Heart left ventricle (tissue), 16 donors: ENCODE measurements around the gene SAC3D1. TPM values are rescaled to one million over a fixed set of nuclear protein-coding genes. Genes with fewer than 3 reads are reported as not detected.

Experiments used
- ATAC-seq, 4 donors: fragments of 200-7000 bp; cut with Tn5 transposase; one replicate each; pipeline ENCODE4 v1.9.1; 2020 to 2022; ENCODE audit warnings: moderate library complexity in 4 of 4, mild to moderate bottlenecking in 3 of 4, moderate number of reproducible peaks in 1 of 4
- DNase-seq, 5 donors: peaks; one replicate each; pipeline ENCODE4 v3.0.0-alpha.2; 2020
- H3K27ac ChIP-seq, 12 donors: fragments of 200-600 bp; sonication (generic) in 4 of 12; one replicate each; pipeline versions ENCODE4 v1.5.0 to v1.8.0; 2016 to 2022; ENCODE audit warnings: mild to moderate bottlenecking in 2 of 12
- H3K27me3 ChIP-seq, 9 donors: fragments of 200-600 bp; sonication (generic) in 2 of 9; one replicate each; pipeline versions ENCODE4 v1.5.1 to v1.8.0; 2016 to 2022; ENCODE audit warnings: mild to moderate bottlenecking in 3 of 9
- H3K36me3 ChIP-seq, 9 donors: fragments of 200-600 bp; sonication (generic) in 2 of 9; one replicate each; pipeline versions ENCODE4 v1.5.0 to v1.8.0; 2018 to 2022; ENCODE audit warnings: mild to moderate bottlenecking in 2 of 9
- H3K4me1 ChIP-seq, 12 donors: fragments of 200-600 bp; sonication (generic) in 4 of 12; one replicate each; pipeline versions ENCODE4 v1.5.0 to v1.8.0; 2016 to 2022; ENCODE audit warnings: mild to moderate bottlenecking in 3 of 12
- H3K4me3 ChIP-seq, 12 donors: fragments of 200-600 bp; sonication (generic) in 4 of 12; one replicate each; pipeline versions ENCODE4 v1.5.0 to v1.8.0; 2017 to 2022; ENCODE audit warnings: mild to moderate bottlenecking in 9 of 12, moderate library complexity in 4 of 12
- H3K9me3 ChIP-seq, 12 donors: fragments of 200-600 bp; sonication (generic) in 4 of 12; one replicate each; pipeline versions ENCODE4 v1.5.0 to v1.8.0; 2016 to 2022; ENCODE audit warnings: mild to moderate bottlenecking in 1 of 12
- POLR2A ChIP-seq, 2 donors: fragments of 450-650 bp; IDR thresholded peaks; one replicate each; pipeline ENCODE4 v1.6.1; 2017; ENCODE audit warnings: antibody characterized with exemption in 2 of 2, mild to moderate bottlenecking in 2 of 2, moderate library complexity in 2 of 2
- WGBS, 4 donors: extraction: QIAGEN DNeasy Blood & Tissue Kit in 2 of 4; methylation state at CpG; one replicate each; pipeline versions ENCODE4 v1.1.5 to v1.1.7; 2013 to 2018; 5-methylcytosine and 5-hydroxymethylcytosine counted together
- intact Hi-C, 10 donors: fragments of 100-400 bp; cut with DNase I; formaldehyde crosslinking; loops; one replicate each; pipeline versions ENCODE4 v1.11.1 to v1.14.2; 2022
- microRNA-seq, 4 donors: library from miRNA; unstranded; fragments of <30 nt; microRNA quantifications; one replicate each; pipeline versions ENCODE4 to v1.2.0, GENCODE V29; 2017 to 2020
- polyA plus RNA-seq, 2 donors: library from polyadenylated mRNA; stranded (reverse); fragments of 200-250 nt; gene quantifications; one replicate each; pipeline ENCODE4 v1.2.3, GENCODE V29; 2013
- total RNA-seq, 9 donors: library from RNA; depleted of rRNA in 2 of 9; stranded (reverse); fragments of >200 nt in 2 of 9; fragmentation: NEBNext Ultra II Directional in 3 of 9; extraction: Animal tissue kit (Norgen Biotek cat#: 25700) in 3 of 9; gene quantifications; one replicate each; pipeline versions ENCODE4 v1.1.0 to v1.2.4, GENCODE V29; 2016 to 2023
- TF ChIP-seq, protein P1 (sequence below), 12 donors: fragments of 200-600 bp; sonication (generic) in 4 of 12; IDR thresholded peaks; one replicate each; pipeline versions ENCODE4 v1.5.0 to v1.8.0; 2018 to 2022; ENCODE audit warnings: antibody characterized with exemption in 12 of 12, mild to moderate bottlenecking in 5 of 12
- donor health status: ischemic (EF 13 %, LVEDD 7.1; RV severe dilation, severe dysfunction).
- donor health status: healthy with polysubstance abuse.
- donor health status: DM: no; HTN: yes; CAD: no.
- donor health status: DM: no; HTN: no; CAD: no.
- donor health status: ischemic (EF 25% LVEDD 6.9; RV normal size, moderate dysfunction).
- donor health status: ischemic (EF 25% LVEDD 5.7; RV mildly dilated, moderate dysfunction).
- donor health status: healthy.
- donor health status: DM: yes; HTN: yes; CAD: no.
- donor health status: ischemic (EF 35%, LVEDD 5.7; RV mildly dilated, moderate dysfunction).
- donor health status: nonischemic (EF 11% LVEDD 7.7; RV severe dilation, severe dysfunction).
- donor health status: DM: yes; HTN: yes; CAD: no.
- donor health status: PGD.
- donor health status: ischemic (EF 29% LVEDD 5.4; RV normal size, mild dysfunction).
- donor health status: nonischemic (EF 23%, LVEDD 6.1; RV moderate dilation, normal function).

SAC3D1 gene
- total and polyA plus RNA-seq, 11 donors: 4.3 to 14.6 (median 6.2) TPM

DNA sequence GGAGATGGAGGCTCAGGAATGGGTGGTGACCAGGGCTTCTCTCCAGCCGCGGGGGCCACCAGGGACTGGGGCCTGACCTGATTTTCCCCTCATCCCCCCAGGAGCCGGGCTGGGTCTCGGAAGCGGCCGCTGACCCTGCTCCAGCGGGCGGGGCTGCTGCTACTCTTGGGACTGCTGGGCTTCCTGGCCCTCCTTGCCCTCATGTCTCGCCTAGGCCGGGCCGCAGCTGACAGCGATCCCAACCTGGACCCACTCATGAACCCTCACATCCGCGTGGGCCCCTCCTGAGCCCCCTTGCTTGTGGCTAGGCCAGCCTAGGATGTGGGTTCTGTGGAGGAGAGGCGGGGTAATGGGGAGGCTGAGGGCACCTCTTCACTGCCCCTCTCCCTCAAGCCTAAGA is 46.8 kb downstream of the SAC3D1 start:
- intact Hi-C loops: loop anchor here in 2 of 10 donors (10.0 kb wide), 1 partner anchor 73 kb away; the partner anchor contains the start of gene ARL2 (in 2 of the 2)
- DNase-seq (no peak), ATAC-seq (no peak)
- H3K27me3 ChIP-seq: no peaks in the 10 kb centered on the region
- H3K27ac ChIP-seq: no peak overlapping the region
- peaks cover 4 to 26% (median 16%) of the 10 kb centered on the region in 12 donors for H3K4me1 ChIP-seq
- 88 to 91% (median 89%) methylated on average over 5 to 15 of the region's 15 CpGs for WGBS, 4 donors
- H3K36me3 ChIP-seq: peaks cover 0 to 51% (median 42%) of the 10 kb centered on the region in 9 donors
- no peak overlapping the region for H3K4me3 ChIP-seq
- TF ChIP-seq, protein P1, sequence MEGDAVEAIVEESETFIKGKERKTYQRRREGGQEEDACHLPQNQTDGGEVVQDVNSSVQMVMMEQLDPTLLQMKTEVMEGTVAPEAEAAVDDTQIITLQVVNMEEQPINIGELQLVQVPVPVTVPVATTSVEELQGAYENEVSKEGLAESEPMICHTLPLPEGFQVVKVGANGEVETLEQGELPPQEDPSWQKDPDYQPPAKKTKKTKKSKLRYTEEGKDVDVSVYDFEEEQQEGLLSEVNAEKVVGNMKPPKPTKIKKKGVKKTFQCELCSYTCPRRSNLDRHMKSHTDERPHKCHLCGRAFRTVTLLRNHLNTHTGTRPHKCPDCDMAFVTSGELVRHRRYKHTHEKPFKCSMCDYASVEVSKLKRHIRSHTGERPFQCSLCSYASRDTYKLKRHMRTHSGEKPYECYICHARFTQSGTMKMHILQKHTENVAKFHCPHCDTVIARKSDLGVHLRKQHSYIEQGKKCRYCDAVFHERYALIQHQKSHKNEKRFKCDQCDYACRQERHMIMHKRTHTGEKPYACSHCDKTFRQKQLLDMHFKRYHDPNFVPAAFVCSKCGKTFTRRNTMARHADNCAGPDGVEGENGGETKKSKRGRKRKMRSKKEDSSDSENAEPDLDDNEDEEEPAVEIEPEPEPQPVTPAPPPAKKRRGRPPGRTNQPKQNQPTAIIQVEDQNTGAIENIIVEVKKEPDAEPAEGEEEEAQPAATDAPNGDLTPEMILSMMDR (IDR thresholded peaks at IDR 0.05): no peak
- no peak for TF ChIP-seq POLR2A (IDR thresholded peaks at IDR 0.05)
- no peaks in the 10 kb centered on the region for H3K9me3 ChIP-seq

DNA sequence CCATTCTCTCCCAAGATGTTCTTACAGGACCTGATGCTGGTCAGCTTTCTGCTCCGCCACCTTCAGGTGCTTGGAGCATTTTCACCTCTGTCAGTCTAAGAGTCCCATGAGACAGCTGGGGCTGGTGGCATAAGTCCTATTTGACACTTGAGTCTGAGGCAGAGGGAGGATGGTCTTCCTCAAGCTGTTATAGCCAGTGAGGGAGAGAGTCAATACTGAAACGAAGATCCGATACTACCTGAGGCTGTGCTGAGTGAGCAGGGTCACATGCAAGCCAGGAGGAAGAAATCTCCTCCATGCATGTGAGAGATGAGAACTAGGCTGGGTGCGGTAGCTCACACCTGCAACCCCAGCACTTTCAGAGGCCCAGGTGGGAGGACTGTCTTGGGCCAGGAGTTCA is 48.6 kb downstream of the SAC3D1 start:
- Histone ChIP-seq H3K4me1 (peaks cover 3 to 15% (median 10%) of the 10 kb centered on the region in 12 donors), H3K27me3 (no peaks in the 10 kb centered on the region), H3K9me3 (no peaks in the 10 kb centered on the region), H3K27ac (no peak overlapping the region), H3K4me3 (no peak overlapping the region), H3K36me3 (peaks cover 0 to 51% (median 42%) of the 10 kb centered on the region in 9 donors)
- intact Hi-C loops: loop anchor here in 2 of 10 donors (10.0 kb wide), 1 partner anchor 75 kb away; the partner anchor contains the start of gene ARL2 (in 2 of the 2)
- no peak for ATAC-seq
- DNase-seq: no peak
- TF ChIP-seq, protein P1 (IDR thresholded peaks at IDR 0.05): no peak
- no peak for TF ChIP-seq POLR2A (IDR thresholded peaks at IDR 0.05)
- WGBS, 4 donors: 91 to 98% (median 95%) methylated on average over 4 of the region's 4 CpGs

DNA sequence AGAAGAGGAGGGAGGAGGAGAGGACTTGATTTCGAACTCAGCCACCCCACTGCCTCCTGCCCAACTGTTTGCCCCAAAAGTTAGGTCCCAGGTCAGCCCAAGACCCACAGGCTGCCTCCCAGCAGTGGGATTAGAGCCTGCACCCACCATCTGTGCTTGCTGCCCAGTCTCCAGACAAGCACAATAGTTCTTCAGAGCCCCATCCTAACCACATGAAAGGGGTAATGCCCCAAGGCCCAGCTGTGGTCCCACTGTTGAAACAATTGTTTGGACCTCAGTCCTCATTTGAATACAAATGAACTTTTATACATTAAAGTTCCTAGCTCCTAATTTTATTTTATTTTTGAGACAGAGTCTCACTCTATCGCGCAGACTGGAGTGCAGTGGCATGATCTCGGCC is 49.6 kb downstream of the SAC3D1 start:
- intact Hi-C loops: no loop called here
- H3K4me1 ChIP-seq: peaks cover 0 to 7% (median 2%) of the 10 kb centered on the region in 12 donors
- H3K36me3 ChIP-seq: peaks cover 0 to 45% (median 38%) of the 10 kb centered on the region in 9 donors
- H3K9me3 ChIP-seq: no peaks in the 10 kb centered on the region
- WGBS, 4 donors: 96 to 99% (median 97%) methylated on average over 4 of the region's 4 CpGs
- TF ChIP-seq POLR2A (IDR thresholded peaks at IDR 0.05): no peak
- TF ChIP-seq, protein P1 (IDR thresholded peaks at IDR 0.05): no peak
- DNase-seq: no peak
- H3K27ac ChIP-seq: no peak overlapping the region
- H3K27me3 ChIP-seq: no peaks in the 10 kb centered on the region
- ATAC-seq: no peak
- H3K4me3 ChIP-seq: no peak overlapping the region

Small RNA genes within 50 kb of the gene (microRNA-seq; reads per million reads assigned to microRNA genes)
- 0 to 2.3 (median 1.3) reads per million in 4 donors for gene MIR6879

Other genes with a start within 250 kb of the SAC3D1 start
- 10 to 100 TPM in 3 of 9 donors, 1 to 10 TPM in 6; 7.0 to 27.5 (median 8.6) TPM for gene MAP4K2, start 238.0 kb upstream of the SAC3D1 start, total RNA-seq
- 1 to 10 TPM; 7.8 to 9.5 TPM for gene MAP4K2, start 238.0 kb upstream of the SAC3D1 start, polyA plus RNA-seq
- gene MEN1, start 230.7 kb upstream of the SAC3D1 start, total RNA-seq: 10 to 100 TPM in 4 of 9 donors, 1 to 10 TPM in 5; 6.6 to 15.0 (median 9.0) TPM
- gene MEN1, start 230.7 kb upstream of the SAC3D1 start, polyA plus RNA-seq: 10 to 100 TPM in 1 of 2 donors, 1 to 10 TPM in 1; 7.2 to 15.2 TPM
- gene CDC42BPG, start 196.6 kb upstream of the SAC3D1 start, total RNA-seq: under 1 TPM in 8 of 9 donors, not detected in 1; 0.12 to 0.50 (median 0.26) TPM
- gene CDC42BPG, start 196.6 kb upstream of the SAC3D1 start, polyA plus RNA-seq: under 1 TPM; 0.12 to 0.15 TPM
- gene EHD1, start 162.6 kb upstream of the SAC3D1 start, total RNA-seq: 100 to 1,000 TPM in 1 of 9 donors, 10 to 100 TPM in 8; 38.2 to 102 (median 58.2) TPM
- 10 to 100 TPM; 27.9 to 50.4 TPM for gene EHD1, start 162.6 kb upstream of the SAC3D1 start, polyA plus RNA-seq
- gene ATG2A, start 124.0 kb upstream of the SAC3D1 start, total RNA-seq: 10 to 100 TPM; 11.4 to 38.5 (median 18.4) TPM
- gene ATG2A, start 124.0 kb upstream of the SAC3D1 start, polyA plus RNA-seq: 10 to 100 TPM; 12.8 to 16.1 TPM
- gene PPP2R5B, start 116.5 kb upstream of the SAC3D1 start, total RNA-seq: 10 to 100 TPM; 17.5 to 32.5 (median 22.3) TPM
- 10 to 100 TPM; 27.1 to 34.3 TPM for gene PPP2R5B, start 116.5 kb upstream of the SAC3D1 start, polyA plus RNA-seq
- under 1 TPM in 1 of 9 donors, not detected in 8; 0.48 TPM for gene GPHA2, start 105.3 kb upstream of the SAC3D1 start, total RNA-seq
- not detected for gene GPHA2, start 105.3 kb upstream of the SAC3D1 start, polyA plus RNA-seq
- not detected for gene MAJIN, start 69.1 kb upstream of the SAC3D1 start, total RNA-seq
- gene MAJIN, start 69.1 kb upstream of the SAC3D1 start, polyA plus RNA-seq: not detected
- gene BATF2, start 44.2 kb upstream of the SAC3D1 start, total RNA-seq: 10 to 100 TPM in 1 of 9 donors, 1 to 10 TPM in 7, under 1 TPM in 1; 0.87 to 33.4 (median 1.5) TPM
- gene BATF2, start 44.2 kb upstream of the SAC3D1 start, polyA plus RNA-seq: 1 to 10 TPM; 1.6 to 2.0 TPM
- gene ARL2, start 27.1 kb upstream of the SAC3D1 start, total RNA-seq: 100 to 1,000 TPM in 7 of 9 donors, 10 to 100 TPM in 2; 90.3 to 241 (median 116) TPM
- 100 to 1,000 TPM; 126 to 158 TPM for gene ARL2, start 27.1 kb upstream of the SAC3D1 start, polyA plus RNA-seq
- gene SNX15, start 13.8 kb upstream of the SAC3D1 start, total RNA-seq: 10 to 100 TPM; 12.7 to 33.0 (median 17.9) TPM
- 10 to 100 TPM; 14.8 to 29.5 TPM for gene SNX15, start 13.8 kb upstream of the SAC3D1 start, polyA plus RNA-seq
- 1 to 10 TPM; 2.6 to 7.4 (median 3.4) TPM for gene NAALADL1, start 17.3 kb downstream of the SAC3D1 start, total RNA-seq
- 1 to 10 TPM; 2.7 to 7.4 TPM for gene NAALADL1, start 17.3 kb downstream of the SAC3D1 start, polyA plus RNA-seq
- 10 to 100 TPM in 1 of 9 donors, 1 to 10 TPM in 2, under 1 TPM in 6; 0.42 to 11.6 (median 0.81) TPM for gene CDCA5, start 42.8 kb downstream of the SAC3D1 start, total RNA-seq
- gene CDCA5, start 42.8 kb downstream of the SAC3D1 start, polyA plus RNA-seq: under 1 TPM; 0.38 to 0.83 TPM
- gene ZFPL1, start 43.0 kb downstream of the SAC3D1 start, total RNA-seq: 10 to 100 TPM; 19.6 to 42.8 (median 25.0) TPM
- gene ZFPL1, start 43.0 kb downstream of the SAC3D1 start, polyA plus RNA-seq: 10 to 100 TPM; 28.1 to 44.4 TPM
- 100 to 1,000 TPM in 6 of 9 donors, 10 to 100 TPM in 3; 78.4 to 165 (median 106) TPM for gene VPS51, start 55.0 kb downstream of the SAC3D1 start, total RNA-seq
- gene VPS51, start 55.0 kb downstream of the SAC3D1 start, polyA plus RNA-seq: 10 to 100 TPM; 94.2 to 94.3 TPM
- 100 to 1,000 TPM in 3 of 9 donors, 10 to 100 TPM in 6; 25.1 to 752 (median 78.6) TPM for gene TM7SF2, start 70.7 kb downstream of the SAC3D1 start, total RNA-seq
- gene TM7SF2, start 70.7 kb downstream of the SAC3D1 start, polyA plus RNA-seq: 10 to 100 TPM; 17.6 to 59.9 TPM
- 10 to 100 TPM in 1 of 9 donors, 1 to 10 TPM in 8; 5.5 to 14.3 (median 7.3) TPM for gene ZNHIT2, start 76.5 kb downstream of the SAC3D1 start, total RNA-seq
- gene ZNHIT2, start 76.5 kb downstream of the SAC3D1 start, polyA plus RNA-seq: 10 to 100 TPM; 12.4 to 15.5 TPM
- gene FAU, start 80.9 kb downstream of the SAC3D1 start, total RNA-seq: 100 to 1,000 TPM; 388 to 652 (median 636) TPM
- gene FAU, start 80.9 kb downstream of the SAC3D1 start, polyA plus RNA-seq: 1,000 to 10,000 TPM in 1 of 2 donors, 100 to 1,000 TPM in 1; 973 to 1,119 TPM
- 10 to 100 TPM; 33.1 to 66.6 (median 42.1) TPM for gene MRPL49, start 81.1 kb downstream of the SAC3D1 start, total RNA-seq
- gene MRPL49, start 81.1 kb downstream of the SAC3D1 start, polyA plus RNA-seq: 10 to 100 TPM; 13.7 to 59.2 TPM
- gene SYVN1, start 93.3 kb downstream of the SAC3D1 start, total RNA-seq: 10 to 100 TPM; 21.7 to 65.8 (median 28.2) TPM
- 10 to 100 TPM; 13.9 to 34.5 TPM for gene SYVN1, start 93.3 kb downstream of the SAC3D1 start, polyA plus RNA-seq
- gene SPDYC, start 129.0 kb downstream of the SAC3D1 start, total RNA-seq: not detected
- gene SPDYC, start 129.0 kb downstream of the SAC3D1 start, polyA plus RNA-seq: not detected
- gene CAPN1, start 140.7 kb downstream of the SAC3D1 start, total RNA-seq: 100 to 1,000 TPM in 2 of 9 donors, 10 to 100 TPM in 7; 67.8 to 139 (median 86.1) TPM
- 100 to 1,000 TPM in 1 of 2 donors, 10 to 100 TPM in 1; 69.6 to 114 TPM for gene CAPN1, start 140.7 kb downstream of the SAC3D1 start, polyA plus RNA-seq
- 1 to 10 TPM; 3.2 to 9.0 (median 4.2) TPM for gene POLA2, start 220.8 kb downstream of the SAC3D1 start, total RNA-seq
- gene POLA2, start 220.8 kb downstream of the SAC3D1 start, polyA plus RNA-seq: 1 to 10 TPM; 4.3 to 6.7 TPM